GM19468 (cell line): ENCODE data around the gene TMEM125.

ENCODE experiments used
- ATAC-seq: cut with Tn5 transposase; IDR thresholded peaks from one replicate; pipeline ENCODE4 v1.9.1; 2021; ENCODE audit warnings: mild to moderate bottlenecking, moderate library complexity, moderate number of reproducible peaks; ENCODE audit not compliant: unreplicated experiment; ENCODE audit errors: extremely low read depth

TMEM125 gene

GRCh38 chr1:43306688-43307457 lies 37.1 kb downstream of the TMEM125 start:
- ATAC-seq = no peak

GRCh38 chr1:43307458-43308158 lies 37.8 kb downstream of the TMEM125 start:
- ATAC-seq = no peak

GRCh38 chr1:43308635-43309404 lies 39.0 kb downstream of the TMEM125 start:
- no peak for ATAC-seq

- ATAC-seq = no peak
Observed at GRCh38 chr1:43309405-43310025, 39.7 kb downstream of the TMEM125 start.

GRCh38 chr1:43311521-43311920 lies 41.7 kb downstream of the TMEM125 start:
- ATAC-seq = no peak

GRCh38 chr1:43312212-43312623 lies 42.4 kb downstream of the TMEM125 start:
- ATAC-seq = no peak

GRCh38 chr1:43312663-43313515 lies 43.1 kb downstream of the TMEM125 start:
- no peak for ATAC-seq

- ATAC-seq = no peak
Observed at GRCh38 chr1:43313771-43314170, 44.0 kb downstream of the TMEM125 start.

GRCh38 chr1:43314233-43314632 lies 44.5 kb downstream of the TMEM125 start:
- ATAC-seq = no peak

- ATAC-seq = no peak
Observed at GRCh38 chr1:43315481-43315880, 45.7 kb downstream of the TMEM125 start.

GRCh38 chr1:43315963-43316737 lies 46.4 kb downstream of the TMEM125 start:
- ATAC-seq = no peak

GRCh38 chr1:43316738-43317520 lies 47.1 kb downstream of the TMEM125 start:
- ATAC-seq = no peak

GRCh38 chr1:43317817-43318471 lies 48.2 kb downstream of the TMEM125 start:
- no peak for ATAC-seq

GRCh38 chr1:43318831-43319230 lies 49.0 kb downstream of the TMEM125 start:
- ATAC-seq = no peak

GRCh38 chr1:43319288-43319687 lies 49.5 kb downstream of the TMEM125 start:
- ATAC-seq = no peak

GRCh38 chr1:43319766-43320165 lies 50.0 kb downstream of the TMEM125 start:
- no peak for ATAC-seq

GRCh38 chr1:43321331-43321891 lies 51.6 kb downstream of the TMEM125 start:
- no peak for ATAC-seq
